HG02798 (cell line): ENCODE measurements around the gene SHMT2.
"Not testable (repeated sequence)": the region's sequence is repeated elsewhere in the genome, so short reads cannot be mapped to it uniquely, and the experiment has no call there.

ENCODE experiments used
- ATAC-seq: cut with Tn5 transposase; IDR thresholded peaks from one replicate; pipeline ENCODE4 v1.9.1; 2021; ENCODE audit warnings: mild to moderate bottlenecking; ENCODE audit not compliant: unreplicated experiment, poor library complexity

The SHMT2 gene

GRCh38 chr12:57254506-57255280 is 25.2 kb downstream of the SHMT2 start:
- ATAC-seq = no peak

DNA sequence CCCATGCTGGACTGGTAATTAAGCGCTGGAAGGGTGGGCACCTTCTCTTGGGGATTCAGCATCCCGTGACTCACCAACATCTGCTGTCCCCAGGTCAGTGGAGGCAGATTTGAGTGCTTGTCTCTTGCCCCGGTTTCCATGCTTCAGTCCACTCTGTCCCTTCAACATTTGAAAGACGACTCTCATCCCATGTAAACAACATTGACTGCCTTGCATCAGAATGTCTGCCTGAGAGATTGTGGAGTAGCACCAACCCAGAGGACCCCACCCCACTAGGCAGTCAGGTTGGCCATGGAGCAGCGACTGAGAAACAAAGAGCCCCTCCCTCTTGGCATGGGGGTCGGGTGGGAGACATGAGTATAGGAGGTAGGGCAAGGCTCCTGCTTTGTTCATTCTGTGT is 26.4 kb downstream of the SHMT2 start:
- no peak for ATAC-seq

- ATAC-seq = no peak
Observed at GRCh38 chr12:57258977-57259970, 29.8 kb downstream of the SHMT2 start.

- ATAC-seq = no peak
Observed at GRCh38 chr12:57260366-57260765, 30.9 kb downstream of the SHMT2 start.

- ATAC-seq = no peak
Observed at GRCh38 chr12:57261428-57261865, 31.9 kb downstream of the SHMT2 start.

DNA sequence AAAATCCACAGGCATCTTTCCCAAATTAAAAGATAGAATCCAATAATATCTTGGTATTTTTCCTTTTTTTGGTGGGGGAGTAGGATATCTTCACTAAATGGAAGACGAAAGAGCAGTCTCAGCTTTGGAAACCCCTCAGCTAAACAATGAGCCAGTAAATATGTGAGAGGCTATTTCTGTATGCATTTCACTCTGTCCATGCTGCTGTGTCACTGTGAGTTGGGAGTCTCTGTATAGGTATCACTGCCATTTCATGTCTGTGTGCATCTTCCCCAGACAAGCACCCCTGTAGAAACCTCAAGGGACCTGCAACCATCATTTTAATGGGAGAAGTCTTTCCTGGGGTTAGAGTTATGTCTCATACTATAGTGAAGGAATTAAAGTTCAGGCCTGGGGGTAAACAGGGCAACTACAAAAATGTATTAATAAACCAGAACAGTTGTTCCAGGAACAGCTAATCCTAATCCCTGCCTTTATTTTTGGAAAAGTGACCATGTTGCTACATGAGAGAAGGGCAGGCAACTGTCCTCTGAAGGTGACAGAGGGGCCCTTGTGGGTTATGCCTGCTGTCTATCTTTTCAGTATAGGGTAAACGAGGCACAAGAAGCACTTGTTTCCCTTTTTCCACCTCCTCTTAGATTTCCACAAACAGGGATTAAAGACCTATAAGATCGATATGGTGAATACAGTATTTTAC is 32.8 kb downstream of the SHMT2 start:
- no peak for ATAC-seq

GRCh38 chr12:57263096-57263495 is 33.6 kb downstream of the SHMT2 start:
- no peak for ATAC-seq

GRCh38 chr12:57266681-57267080 is 37.2 kb downstream of the SHMT2 start:
- ATAC-seq = no peak

- no peak for ATAC-seq
Observed at GRCh38 chr12:57268264-57268663, 38.8 kb downstream of the SHMT2 start.

DNA sequence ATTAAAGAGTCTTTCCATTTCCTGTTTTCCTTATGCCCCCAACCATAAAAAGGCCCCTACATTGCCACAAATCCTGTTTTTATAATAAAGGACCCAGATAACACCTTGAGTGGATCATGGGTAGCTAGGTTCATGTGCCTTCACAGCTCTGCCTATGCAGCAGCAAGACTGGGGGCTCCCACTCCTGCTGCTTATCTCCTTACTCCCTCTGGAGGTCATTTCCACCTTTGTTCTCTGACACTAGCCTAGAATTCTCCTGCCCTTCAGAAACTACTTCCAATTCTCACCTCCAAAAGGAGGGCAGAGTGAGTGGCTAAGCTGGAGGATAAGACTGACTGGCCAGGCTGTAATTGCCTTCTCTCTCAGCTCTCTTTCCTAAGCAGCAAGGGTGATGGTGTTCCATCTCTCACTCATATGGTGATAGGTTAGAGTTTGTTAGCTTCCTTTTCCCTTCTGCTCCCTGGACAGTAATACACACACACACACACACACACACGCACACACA is 41.5 kb downstream of the SHMT2 start:
- ATAC-seq = no peak

DNA sequence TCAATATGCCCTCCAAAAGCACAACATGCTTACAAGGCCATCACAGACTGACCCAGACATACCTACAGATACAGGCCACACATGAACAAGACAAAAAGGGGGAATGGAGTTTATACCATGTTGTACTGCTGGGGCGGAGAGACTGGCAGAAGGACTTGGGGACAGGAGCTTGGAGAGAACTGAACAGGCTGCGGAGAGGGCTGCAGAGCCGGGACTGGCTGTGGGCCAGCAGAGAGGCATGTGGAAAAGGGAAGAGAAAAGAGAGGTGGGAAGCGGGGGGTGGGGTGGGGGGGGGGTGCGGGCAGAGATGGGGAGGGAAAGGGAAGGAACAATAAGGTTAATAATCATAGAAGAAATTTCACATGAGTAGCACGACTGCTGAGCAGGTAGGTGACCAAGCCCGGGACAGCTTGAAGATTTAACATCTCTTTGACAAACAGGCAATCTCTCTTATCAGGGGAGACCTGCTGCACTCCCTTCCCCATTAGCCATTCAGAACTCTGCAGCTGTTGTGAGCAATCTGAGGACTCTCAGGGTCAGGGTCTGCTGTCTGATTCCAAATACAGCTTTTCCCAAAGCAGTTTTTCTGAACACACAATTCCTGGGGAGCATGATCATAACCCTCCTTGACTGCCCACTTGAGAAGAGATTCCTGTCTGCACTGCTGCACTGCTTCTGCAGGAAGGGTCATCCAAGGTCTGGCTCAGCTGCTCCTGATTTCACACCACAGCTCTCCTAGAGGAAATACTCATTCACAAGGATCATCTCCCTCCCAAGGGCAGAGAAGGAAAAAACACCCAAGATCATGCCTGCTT is 43.0 kb downstream of the SHMT2 start:
- no peak for ATAC-seq

- no peak for ATAC-seq
Observed at GRCh38 chr12:57273516-57273915, 44.0 kb downstream of the SHMT2 start.

DNA sequence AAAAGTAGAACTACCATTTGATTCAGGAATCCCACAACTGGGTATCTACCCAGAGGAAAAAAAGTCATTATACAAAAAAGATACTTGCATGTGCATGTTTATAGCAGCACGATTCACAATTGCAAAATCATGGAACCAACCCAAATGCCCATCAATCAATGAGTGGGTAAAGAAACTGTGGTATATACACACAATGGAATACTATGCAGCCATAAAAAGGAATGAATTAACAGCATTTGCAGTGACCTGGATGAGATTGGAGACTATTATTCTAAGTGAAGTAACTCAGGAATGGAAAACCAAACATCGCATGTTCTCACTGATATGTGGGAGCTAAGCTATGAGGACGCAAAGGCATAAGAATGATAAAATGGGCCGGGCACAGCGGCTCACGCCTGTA is 46.7 kb downstream of the SHMT2 start:
- not testable (repeated sequence) for ATAC-seq

DNA sequence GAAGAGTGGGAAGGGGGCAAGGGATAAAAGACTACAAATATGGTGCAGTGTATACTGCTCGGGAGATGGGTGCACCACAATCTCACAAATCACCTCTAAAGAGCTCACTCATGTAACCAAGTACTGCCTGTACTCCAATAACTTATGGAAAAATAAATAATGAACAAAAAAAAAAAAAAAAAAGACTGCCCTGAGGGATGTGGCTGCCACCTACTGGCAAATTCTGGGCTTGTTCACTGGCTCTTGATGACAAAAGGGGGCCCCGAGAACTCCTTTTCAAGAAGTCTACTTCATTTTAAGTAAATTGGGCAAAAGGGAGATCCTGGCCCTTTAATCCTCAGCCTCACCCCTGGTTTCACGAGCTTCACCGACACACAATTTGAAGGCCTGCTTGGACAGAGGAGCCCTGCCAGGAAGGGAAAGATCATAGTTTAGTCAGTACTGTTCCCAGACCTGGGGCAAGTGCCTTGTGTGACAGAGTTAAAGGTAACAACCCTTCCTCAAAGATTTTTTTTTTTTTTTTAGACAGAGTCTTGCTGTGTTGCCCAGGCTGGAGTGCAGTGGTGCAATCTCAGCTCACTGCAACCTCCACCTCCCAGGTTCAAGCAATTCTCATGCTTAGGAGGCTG is 47.5 kb downstream of the SHMT2 start:
- ATAC-seq = no peak

- ATAC-seq = no peak
Observed at GRCh38 chr12:57278465-57279381, 49.2 kb downstream of the SHMT2 start.

GRCh38 chr12:57280211-57281062 is 50.9 kb downstream of the SHMT2 start:
- ATAC-seq = peak; percentile 93

GRCh38 chr12:57282073-57282472 is 52.6 kb downstream of the SHMT2 start:
- ATAC-seq = not testable (repeated sequence)
